Fibroblast of lung (primary cell): Measurements from ENCODE around the gene ROBO4. TPM values are rescaled to one million over a fixed set of nuclear protein-coding genes. Genes with fewer than 3 reads are reported as not detected.

Source experiments
- DNase-seq, 2 donors: peaks; one replicate each; pipeline versions ENCODE4 v3.0.0 to v3.0.0-alpha.2; 2010; ENCODE audit warnings: low read depth in 2 of 2
- H2AFZ ChIP-seq: 2 replicates; pipeline ENCODE4 v1.5.1; 2012; ENCODE audit warnings: low read length, control low read depth, inconsistent platforms
- H3K27ac ChIP-seq: 2 replicates; pipeline ENCODE4 v1.5.1; 2011; ENCODE audit warnings: low read length, control low read depth; ENCODE audit not compliant: insufficient read depth
- H3K27me3 ChIP-seq: 2 replicates; pipeline ENCODE4 v1.5.1; 2011; ENCODE audit warnings: mild to moderate bottlenecking, low read length; ENCODE audit not compliant: control insufficient read depth, insufficient read depth
- H3K36me3 ChIP-seq: 2 replicates; pipeline ENCODE4 v1.5.1; 2011; ENCODE audit warnings: low read length; ENCODE audit not compliant: control insufficient read depth, insufficient read depth
- H3K4me1 ChIP-seq: 2 replicates; pipeline ENCODE4 v1.5.1; 2011; ENCODE audit warnings: low read length; ENCODE audit not compliant: control insufficient read depth, insufficient read depth; ENCODE audit errors: extremely low read depth
- H3K4me2 ChIP-seq: 2 replicates; pipeline ENCODE4 v1.5.1; 2011; ENCODE audit warnings: low read length, control low read depth; ENCODE audit not compliant: insufficient read depth; ENCODE audit errors: extremely low read depth
- H3K4me3 ChIP-seq, 4 experiments: fragments of 200-600 bp in 1 of 4; sonication (generic) in 1 of 4; replicated peaks in 1 of 4; 2 replicates each; pipeline ENCODE4 v1.5.1; 2011 to 2016; ENCODE audit warnings: low read length in 4 of 4, low read depth in 3 of 4, mild to moderate bottlenecking in 3 of 4, control low read depth in 2 of 4, inconsistent platforms in 1 of 4, mixed read lengths in 1 of 4; ENCODE audit not compliant: insufficient read depth in 1 of 4; ENCODE audit errors: control extremely low read depth in 1 of 4
- H3K79me2 ChIP-seq: 2 replicates; pipeline ENCODE4 v1.5.1; 2012; ENCODE audit warnings: mild to moderate bottlenecking, low read length, inconsistent platforms; ENCODE audit not compliant: control insufficient read depth, insufficient read depth
- H3K9ac ChIP-seq: 2 replicates; pipeline ENCODE4 v1.5.1; 2011; ENCODE audit warnings: mild to moderate bottlenecking, low read length, control low read depth; ENCODE audit not compliant: insufficient read depth
- H3K9me3 ChIP-seq: 2 replicates; pipeline ENCODE4 v1.5.1; 2012; ENCODE audit warnings: low read depth, low read length; ENCODE audit not compliant: control insufficient read depth, insufficient read depth
- H4K20me1 ChIP-seq: 2 replicates; pipeline ENCODE4 v1.5.1; 2011; ENCODE audit warnings: low read length; ENCODE audit not compliant: control insufficient read depth, insufficient read depth; ENCODE audit errors: extremely low read depth
- CTCF ChIP-seq, 2 donors: IDR thresholded peaks in 1 of 2; conservative IDR thresholded peaks in 1 of 2; 1 replicate in 1 of 2; 2 replicates in 1 of 2; pipeline ENCODE4 v1.5.1; 2011 to 2012; ENCODE audit warnings: low read length in 2 of 2, control low read depth in 1 of 2, inconsistent platforms in 1 of 2, low read depth in 1 of 2, mild to moderate bottlenecking in 1 of 2
- EZH2 ChIP-seq: IDR thresholded peaks from 2 replicates; pipeline ENCODE4 v1.5.1; 2012; ENCODE audit warnings: low read length, control low read depth, mild to moderate bottlenecking; ENCODE audit errors: missing control alignments
- polyA plus RNA-seq, 2 donors: library from polyadenylated mRNA; depleted of rRNA in 1 of 2; stranded (reverse) in 1 of 2; unstranded in 1 of 2; fragments of >200 nt; gene quantifications; 2 replicates each; pipeline ENCODE4 v1.2.1, GENCODE V29; 2011 to 2012; ENCODE audit warnings: missing spikeins in 1 of 2
- total RNA-seq: library from RNA; depleted of rRNA; stranded (reverse); fragments of >200 nt; gene quantifications from 2 replicates; pipeline ENCODE4 v1.2.1, GENCODE V29; 2014

ROBO4 gene
- total and polyA plus RNA-seq, 2 donors (not counting 1 experiment from before 2014, with no cell fraction given), result 0.45 to 0.66 TPM

GRCh38 chr11:124938206-124938765 lies 40.6 kb upstream of the ROBO4 start:
- H3K36me3 ChIP-seq, result no peaks in the 10 kb centered on the region
- no peak for DNase-seq
- H3K4me1 ChIP-seq, result peaks cover 15% of the 10 kb centered on the region
- H3K4me3 ChIP-seq, result no peak overlapping the region
- no peak overlapping the region for H3K27ac ChIP-seq
- no peaks in the 10 kb centered on the region for H3K9me3 ChIP-seq
- H4K20me1 ChIP-seq, result no peaks in the 10 kb centered on the region
- no peaks in the 10 kb centered on the region for H3K79me2 ChIP-seq
- H2AFZ ChIP-seq, result no peak overlapping the region
- TF ChIP-seq CTCF (conservative IDR thresholded peaks at IDR 0.05 in 1 of 2, IDR thresholded peaks at IDR 0.05 in 1 of 2; ENCODE audit: low read depth in 1 of 2, low read length in 2 of 2) (no peak), EZH2 (no peak)
- no peak overlapping the region for H3K9ac ChIP-seq
- H3K4me2 ChIP-seq, result no peak overlapping the region
- H3K27me3 ChIP-seq, result no peaks in the 10 kb centered on the region

GRCh38 chr11:124937336-124937935 lies 39.8 kb upstream of the ROBO4 start:
- Histone ChIP-seq H3K4me2 (no peak overlapping the region), H2AFZ (no peak overlapping the region), H3K27me3 (no peaks in the 10 kb centered on the region), H3K36me3 (no peaks in the 10 kb centered on the region), H3K79me2 (no peaks in the 10 kb centered on the region), H3K4me3 (no peak overlapping the region), H3K27ac (no peak overlapping the region), H3K9ac (no peak overlapping the region), H3K9me3 (no peaks in the 10 kb centered on the region), H4K20me1 (no peaks in the 10 kb centered on the region), H3K4me1 (peaks cover 15% of the 10 kb centered on the region)
- no peak for TF ChIP-seq EZH2
- TF ChIP-seq CTCF (conservative IDR thresholded peaks at IDR 0.05 in 1 of 2, IDR thresholded peaks at IDR 0.05 in 1 of 2; ENCODE audit: low read depth in 1 of 2, low read length in 2 of 2), result no peak
- DNase-seq, result no peak

GRCh38 chr11:124935548-124936514 lies 38.2 kb upstream of the ROBO4 start, which contains the start of gene HEPACAM:
TSS of gene HEPACAM (minus strand) at chr11:124936047. CDS start at chr11:124936006, 41 bp downstream.
- Histone ChIP-seq H3K27me3 (no peaks in the 10 kb centered on the region), H3K36me3 (no peaks in the 10 kb centered on the region), H3K4me2 (no peak within 1 kb of the TSS), H3K9ac (no peak within 1 kb of the TSS), H3K4me1 (peaks cover 15% of the 10 kb centered on the region), H3K9me3 (no peaks in the 10 kb centered on the region), H2AFZ (no peak within 1 kb of the TSS), H3K79me2 (no peaks in the 10 kb centered on the region), H4K20me1 (no peaks in the 10 kb centered on the region), H3K4me3 (no peak within 1 kb of the TSS), H3K27ac (peak within 1 kb of the TSS; percentile 56)
- TF ChIP-seq CTCF (conservative IDR thresholded peaks at IDR 0.05 in 1 of 2, IDR thresholded peaks at IDR 0.05 in 1 of 2; ENCODE audit: low read depth in 1 of 2, low read length in 2 of 2), result no peak
- no peak for TF ChIP-seq EZH2
- DNase-seq, result no peak
